Lower leg skin (tissue), 4 donors: ENCODE data around the gene HSD11B2. TPM values are rescaled to one million over a fixed set of nuclear protein-coding genes. Genes with fewer than 3 reads are reported as not detected.

ENCODE experiments used
- DNase-seq, 2 donors: peaks; one replicate each; pipeline ENCODE4 v3.0.0-alpha.2; 2019; ENCODE audit warnings: low spot score in 2 of 2
- H3K4me3 ChIP-seq: fragments of 200-600 bp; sonication (generic); 2 replicates; pipeline ENCODE4 v1.5.1; 2017; ENCODE audit warnings: mild to moderate bottlenecking, low read depth; ENCODE audit not compliant: poor library complexity, severe bottlenecking
- POLR2A ChIP-seq, 2 donors: fragments of 450-650 bp; IDR thresholded peaks; one replicate each; pipeline ENCODE4 v1.6.1; 2016 to 2017; ENCODE audit warnings: antibody characterized with exemption in 2 of 2, mild to moderate bottlenecking in 1 of 2, moderate library complexity in 1 of 2
- WGBS, 2 donors: methylation state at CpG; one replicate each; pipeline ENCODE4 v1.1.5; 2018; 5-methylcytosine and 5-hydroxymethylcytosine counted together
- intact Hi-C: fragments of 100-400 bp; cut with DNase I; formaldehyde crosslinking; loops from one replicate; pipeline ENCODE4 v1.15.0; 2023; ENCODE audit warnings: low total_unique reads
- total RNA-seq, 4 donors: library from RNA; depleted of rRNA; stranded (reverse); fragments of >200 nt; gene quantifications; one replicate each; pipeline ENCODE4 v1.1.0, GENCODE V29; 2016
- TF ChIP-seq, protein P1 (sequence below), 3 donors: fragments of 450-650 bp; IDR thresholded peaks; one replicate each; pipeline ENCODE4 v1.5.1; 2016; ENCODE audit warnings: antibody characterized with exemption in 3 of 3, mild to moderate bottlenecking in 3 of 3, moderate library complexity in 2 of 3

HSD11B2 gene
- total RNA-seq, 4 donors from 2014 or later, result 63.2 to 121 (median 80.8) TPM

GRCh38 chr16:67423611-67424260 lies 7.2 kb upstream of the HSD11B2 start:
- intact Hi-C loops, result no loop called here
- no peak for TF ChIP-seq POLR2A (IDR thresholded peaks at IDR 0.05)
- TF ChIP-seq, protein P1, sequence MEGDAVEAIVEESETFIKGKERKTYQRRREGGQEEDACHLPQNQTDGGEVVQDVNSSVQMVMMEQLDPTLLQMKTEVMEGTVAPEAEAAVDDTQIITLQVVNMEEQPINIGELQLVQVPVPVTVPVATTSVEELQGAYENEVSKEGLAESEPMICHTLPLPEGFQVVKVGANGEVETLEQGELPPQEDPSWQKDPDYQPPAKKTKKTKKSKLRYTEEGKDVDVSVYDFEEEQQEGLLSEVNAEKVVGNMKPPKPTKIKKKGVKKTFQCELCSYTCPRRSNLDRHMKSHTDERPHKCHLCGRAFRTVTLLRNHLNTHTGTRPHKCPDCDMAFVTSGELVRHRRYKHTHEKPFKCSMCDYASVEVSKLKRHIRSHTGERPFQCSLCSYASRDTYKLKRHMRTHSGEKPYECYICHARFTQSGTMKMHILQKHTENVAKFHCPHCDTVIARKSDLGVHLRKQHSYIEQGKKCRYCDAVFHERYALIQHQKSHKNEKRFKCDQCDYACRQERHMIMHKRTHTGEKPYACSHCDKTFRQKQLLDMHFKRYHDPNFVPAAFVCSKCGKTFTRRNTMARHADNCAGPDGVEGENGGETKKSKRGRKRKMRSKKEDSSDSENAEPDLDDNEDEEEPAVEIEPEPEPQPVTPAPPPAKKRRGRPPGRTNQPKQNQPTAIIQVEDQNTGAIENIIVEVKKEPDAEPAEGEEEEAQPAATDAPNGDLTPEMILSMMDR (IDR thresholded peaks at IDR 0.05), result no peak
- no peak for DNase-seq
- H3K4me3 ChIP-seq, result no peak overlapping the region
- 51 to 57% methylated on average over 9 of the region's 9 CpGs for WGBS, 2 donors

- no peak for DNase-seq
- intact Hi-C loops, result no loop called here
- WGBS, 2 donors, result 49 to 63% methylated on average over 5 of the region's 5 CpGs
- no peak overlapping the region for H3K4me3 ChIP-seq
- no peak for TF ChIP-seq POLR2A (IDR thresholded peaks at IDR 0.05)
- TF ChIP-seq, protein P1 (IDR thresholded peaks at IDR 0.05), result no peak
Measured at GRCh38 chr16:67424261-67424615, 6.7 kb upstream of the HSD11B2 start.

DNA sequence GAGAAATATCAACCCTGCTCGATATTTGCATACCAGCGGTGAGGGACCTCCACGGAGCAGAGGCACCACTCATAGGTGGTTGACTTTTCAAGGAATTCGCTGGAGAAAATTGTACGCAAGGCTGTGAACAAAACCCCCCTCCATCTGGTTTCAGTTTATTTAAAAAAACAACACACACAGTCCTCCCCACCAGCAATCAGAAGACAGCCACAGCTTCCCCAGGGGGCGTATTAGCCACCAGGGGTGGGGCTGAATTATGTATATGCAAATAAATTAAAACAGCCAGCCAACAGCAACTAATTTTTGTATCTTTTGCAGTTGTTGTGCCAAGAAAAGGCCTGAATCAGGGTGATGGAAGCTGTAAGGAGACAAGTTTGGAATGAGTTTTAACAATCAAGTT lies 5.9 kb upstream of the HSD11B2 start:
- intact Hi-C loops, result loop anchor here (5.0 kb wide), 1 partner anchor 42 kb away; no protein-coding TSS in a partner anchor
- 51 to 57% methylated on average over 6 of the region's 6 CpGs for WGBS, 2 donors
- TF ChIP-seq, protein P1 (IDR thresholded peaks at IDR 0.05), result no peak
- TF ChIP-seq POLR2A (IDR thresholded peaks at IDR 0.05), result no peak
- H3K4me3 ChIP-seq, result no peak overlapping the region
- no peak for DNase-seq

DNA sequence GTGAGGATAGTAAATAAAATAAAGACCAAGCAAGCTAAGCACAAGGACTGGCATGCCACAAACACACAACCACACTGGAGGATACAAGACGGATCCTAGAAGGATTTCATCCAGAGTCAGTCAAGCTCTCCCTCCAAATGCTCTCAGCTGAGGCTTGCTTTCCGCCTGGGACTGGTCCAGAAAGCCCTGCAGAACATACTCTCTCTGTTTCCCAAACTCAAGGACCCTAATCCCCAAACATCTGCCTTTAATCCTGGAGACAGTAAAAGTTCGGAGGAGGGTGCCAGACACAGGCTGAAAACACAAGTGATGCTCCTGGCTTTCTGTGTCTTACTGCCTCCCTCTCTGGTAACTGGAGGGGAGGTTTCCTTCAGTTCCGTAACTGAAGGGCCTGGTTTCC lies 5.3 kb upstream of the HSD11B2 start:
- 58 to 65% methylated on average over 4 of the region's 4 CpGs for WGBS, 2 donors
- no peak overlapping the region for H3K4me3 ChIP-seq
- TF ChIP-seq, protein P1 (IDR thresholded peaks at IDR 0.05), result no peak
- no peak for TF ChIP-seq POLR2A (IDR thresholded peaks at IDR 0.05)
- DNase-seq, result no peak
- intact Hi-C loops, result loop anchor here (5.0 kb wide), 1 partner anchor 42 kb away; no protein-coding TSS in a partner anchor

GRCh38 chr16:67426022-67426421 lies 4.9 kb upstream of the HSD11B2 start:
- H3K4me3 ChIP-seq, result no peak overlapping the region
- TF ChIP-seq, protein P1 (IDR thresholded peaks at IDR 0.05), result no peak
- WGBS, 2 donors, result 77 to 92% methylated on average over 7 of the region's 7 CpGs
- intact Hi-C loops, result loop anchor here (5.0 kb wide), 1 partner anchor 41 kb away; no protein-coding TSS in a partner anchor
- DNase-seq, result no peak

GRCh38 chr16:67426950-67427349 lies 4.0 kb upstream of the HSD11B2 start:
- TF ChIP-seq POLR2A (IDR thresholded peaks at IDR 0.05), result no peak
- TF ChIP-seq, protein P1 (IDR thresholded peaks at IDR 0.05), result no peak
- no peak for DNase-seq
- H3K4me3 ChIP-seq, result no peak overlapping the region
- intact Hi-C loops, result loop anchor here (5.0 kb wide), 1 partner anchor 40 kb away; no protein-coding TSS in a partner anchor
- whole genome bisulfite sequencing, 2 donors, result 74 to 80% methylated on average over 7 of the region's 7 CpGs
